GM12872 (cell line): ENCODE data around the gene CAPN8.

Experiments
- TF ChIP-seq, protein P1 (sequence below): IDR thresholded peaks from 3 replicates; pipeline ENCODE4 v1.5.1; 2011; ENCODE audit warnings: low read depth, mild to moderate bottlenecking, low read length, moderate library complexity; ENCODE audit not compliant: insufficient read depth

CAPN8 gene

DNA sequence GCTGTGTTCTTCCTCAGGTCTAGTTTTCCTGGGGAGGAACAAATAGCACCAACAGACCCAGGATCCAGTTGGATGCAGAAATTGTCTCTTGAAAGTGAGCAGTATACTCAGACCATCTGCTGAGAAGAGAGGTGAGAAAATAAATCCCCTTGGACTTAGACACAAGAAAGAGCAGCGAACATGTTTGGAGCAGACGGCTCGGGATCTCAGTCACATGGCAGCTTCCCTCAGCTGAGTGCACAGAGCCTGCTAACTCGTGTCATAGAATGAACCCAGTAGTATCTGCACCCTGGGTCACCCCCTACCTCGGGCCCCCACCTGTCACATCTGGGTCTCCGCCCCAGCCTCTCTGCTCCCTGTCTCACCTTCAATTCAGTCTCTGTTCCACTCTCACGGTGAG is 156.7 kb downstream of the CAPN8 start:
- TF ChIP-seq, protein P1, sequence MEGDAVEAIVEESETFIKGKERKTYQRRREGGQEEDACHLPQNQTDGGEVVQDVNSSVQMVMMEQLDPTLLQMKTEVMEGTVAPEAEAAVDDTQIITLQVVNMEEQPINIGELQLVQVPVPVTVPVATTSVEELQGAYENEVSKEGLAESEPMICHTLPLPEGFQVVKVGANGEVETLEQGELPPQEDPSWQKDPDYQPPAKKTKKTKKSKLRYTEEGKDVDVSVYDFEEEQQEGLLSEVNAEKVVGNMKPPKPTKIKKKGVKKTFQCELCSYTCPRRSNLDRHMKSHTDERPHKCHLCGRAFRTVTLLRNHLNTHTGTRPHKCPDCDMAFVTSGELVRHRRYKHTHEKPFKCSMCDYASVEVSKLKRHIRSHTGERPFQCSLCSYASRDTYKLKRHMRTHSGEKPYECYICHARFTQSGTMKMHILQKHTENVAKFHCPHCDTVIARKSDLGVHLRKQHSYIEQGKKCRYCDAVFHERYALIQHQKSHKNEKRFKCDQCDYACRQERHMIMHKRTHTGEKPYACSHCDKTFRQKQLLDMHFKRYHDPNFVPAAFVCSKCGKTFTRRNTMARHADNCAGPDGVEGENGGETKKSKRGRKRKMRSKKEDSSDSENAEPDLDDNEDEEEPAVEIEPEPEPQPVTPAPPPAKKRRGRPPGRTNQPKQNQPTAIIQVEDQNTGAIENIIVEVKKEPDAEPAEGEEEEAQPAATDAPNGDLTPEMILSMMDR: no peak

DNA sequence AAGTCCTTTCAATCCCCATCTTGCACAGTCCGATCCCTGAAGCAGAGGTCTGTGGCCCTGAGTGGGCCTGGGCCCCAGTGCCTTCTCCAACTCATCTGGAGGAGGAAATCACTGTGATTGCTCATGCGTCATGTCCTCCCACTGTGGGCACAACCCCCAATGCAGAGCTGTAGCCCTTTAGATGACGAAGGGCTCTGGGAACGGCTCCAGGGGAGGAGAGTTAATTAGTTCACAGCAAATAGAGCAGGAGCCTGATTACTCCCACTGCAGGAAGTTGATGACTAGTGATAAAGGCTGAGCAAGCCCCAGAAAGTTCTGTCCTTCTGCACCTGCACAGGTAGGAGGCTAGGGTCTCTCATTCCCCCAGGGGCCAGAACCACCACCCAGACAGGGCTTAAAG is 160.8 kb downstream of the CAPN8 start:
- TF ChIP-seq, protein P1: no peak

DNA sequence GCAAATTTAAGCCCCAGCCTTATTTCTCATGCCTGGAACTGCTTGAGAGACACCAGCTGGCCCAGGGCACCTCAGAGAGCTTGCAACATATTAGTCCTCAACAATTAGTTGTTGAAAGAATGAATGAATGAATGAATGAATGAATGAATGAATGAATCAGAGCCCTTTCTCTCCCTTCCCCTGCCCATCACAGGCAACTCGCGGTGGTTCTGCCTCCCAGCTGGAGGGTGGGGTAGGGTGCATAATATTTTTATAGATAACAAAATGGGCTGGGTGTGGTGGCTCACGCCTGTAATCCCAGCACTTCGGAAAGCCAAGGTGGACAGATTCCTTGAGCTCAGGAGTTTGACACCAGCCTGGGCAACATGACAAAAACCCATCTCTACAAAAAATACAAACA is 162.2 kb downstream of the CAPN8 start:
- TF ChIP-seq, protein P1: no peak

DNA sequence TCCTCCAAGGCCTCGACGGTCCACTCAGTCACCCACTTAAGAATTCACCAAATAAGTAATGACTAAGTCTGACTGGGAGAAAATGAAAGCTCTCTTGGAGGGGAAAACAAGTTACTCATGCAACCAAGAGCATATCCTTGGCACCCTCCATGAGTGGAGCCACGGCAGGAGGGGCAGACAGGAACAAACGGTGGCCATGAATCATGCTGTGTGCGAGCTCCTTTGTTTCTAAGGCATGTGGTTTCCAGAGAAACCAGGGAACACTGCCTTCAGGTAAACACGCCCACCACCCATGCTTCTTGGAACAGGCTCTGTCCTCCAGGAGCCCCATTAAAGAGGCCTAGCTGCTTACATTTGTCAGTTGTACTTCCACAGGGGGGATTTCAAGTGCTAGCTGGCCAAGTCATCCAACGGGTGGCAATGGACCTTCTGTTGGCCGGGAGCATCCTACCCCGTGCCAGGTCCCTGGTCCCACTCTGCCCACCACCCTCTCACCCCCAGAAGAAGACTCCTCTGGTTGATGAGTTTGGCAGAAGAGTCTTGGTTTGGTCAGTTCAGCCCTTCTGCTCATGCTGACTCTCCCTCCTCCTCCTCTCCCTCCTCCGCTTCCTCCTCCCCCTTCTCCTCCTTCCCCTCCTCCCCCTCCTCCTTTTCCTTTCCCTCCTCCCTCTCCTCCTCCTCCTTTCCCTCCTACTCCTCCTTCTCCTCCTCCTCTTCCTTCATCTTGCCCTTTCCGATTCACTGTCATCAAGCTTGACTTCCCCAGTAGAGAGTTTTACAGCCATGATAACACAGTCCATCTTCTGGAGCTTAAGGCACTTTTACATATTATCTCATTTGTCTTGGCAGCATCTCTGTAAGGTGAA is 164.7 kb downstream of the CAPN8 start:
- TF ChIP-seq, protein P1: no peak

DNA sequence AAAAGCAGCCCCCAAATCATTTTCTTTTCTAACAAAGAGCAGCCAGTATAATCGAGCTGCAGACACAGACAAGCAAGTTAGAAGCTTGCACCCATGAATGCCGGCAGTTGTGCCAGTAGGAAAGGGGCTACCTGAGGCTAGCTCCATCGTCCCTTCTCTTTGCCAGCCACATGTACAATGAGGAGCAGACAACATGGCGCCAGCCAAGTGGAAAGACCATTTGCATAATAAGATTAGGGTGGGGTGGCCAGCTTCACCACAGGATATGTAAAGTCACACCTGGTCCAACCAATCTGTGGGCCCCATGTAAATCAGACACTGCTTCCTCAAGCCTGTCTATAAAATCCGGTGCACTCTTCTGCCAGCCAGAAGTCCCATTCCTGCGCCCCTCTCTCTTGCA is 168.6 kb downstream of the CAPN8 start:
- TF ChIP-seq, protein P1: no peak

DNA sequence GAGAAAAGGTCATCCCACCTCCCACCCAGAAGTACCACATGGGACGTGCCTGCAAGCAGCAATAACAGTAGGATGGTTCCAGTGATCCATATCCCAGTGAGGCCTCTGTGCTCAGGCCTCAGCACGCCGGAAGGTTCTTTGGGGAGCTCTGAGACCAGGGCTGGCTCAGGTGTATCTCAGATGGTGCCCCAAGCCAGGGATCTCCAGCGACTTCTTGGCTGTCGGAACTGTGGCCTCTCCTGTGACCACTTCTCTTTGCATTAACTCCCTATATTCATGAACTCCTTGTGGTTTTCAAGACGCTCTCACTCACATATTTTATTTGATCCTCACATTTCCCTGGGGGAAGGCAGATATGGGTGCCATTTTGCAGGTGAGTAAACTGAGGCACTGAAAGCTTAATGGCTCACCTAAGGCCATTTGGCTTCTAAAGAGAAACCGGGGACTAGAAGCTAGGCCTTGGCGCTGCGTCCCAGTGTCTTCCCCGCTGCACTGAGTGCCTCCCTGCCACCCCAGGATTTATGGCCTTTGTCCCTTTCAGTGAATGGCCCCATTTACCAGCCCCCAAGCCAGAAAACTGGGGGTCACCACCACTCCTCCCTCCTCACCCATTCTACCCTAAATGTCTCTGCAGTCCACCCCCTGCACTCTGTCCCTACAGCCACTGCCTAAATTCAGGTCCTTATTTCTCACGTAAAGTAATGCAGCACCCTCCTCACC is 170.4 kb downstream of the CAPN8 start:
- TF ChIP-seq, protein P1: no peak

DNA sequence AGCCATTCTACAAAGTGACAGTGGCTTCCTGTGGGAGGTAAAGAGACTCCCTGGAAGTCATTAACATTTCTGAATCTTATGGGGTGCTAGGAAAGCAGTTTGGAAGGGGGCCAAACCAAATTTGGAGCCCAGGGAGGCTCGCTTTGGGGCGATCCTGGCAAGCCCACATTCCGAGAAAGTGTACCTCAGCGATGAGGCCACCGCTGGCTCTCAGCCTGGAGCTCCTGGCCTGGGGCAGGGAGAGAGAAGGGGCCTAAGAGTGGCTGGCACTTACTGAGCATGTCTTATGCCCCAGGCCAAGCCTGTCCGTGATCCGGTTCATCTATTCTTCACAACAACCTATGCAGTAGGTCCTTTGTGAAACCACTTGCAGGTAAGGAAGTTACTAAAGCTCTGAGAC is 173.5 kb downstream of the CAPN8 start:
- TF ChIP-seq, protein P1: no peak
